Vagina (tissue), 2 donors: ENCODE measurements around the gene ESR1.

Experiments used
- POLR2A ChIP-seq, 2 donors: fragments of 450-650 bp; IDR thresholded peaks; one replicate each; pipeline ENCODE4 v1.6.1; 2017; ENCODE audit warnings: antibody characterized with exemption in 2 of 2, mild to moderate bottlenecking in 2 of 2, moderate library complexity in 2 of 2
- POLR2AphosphoS5 ChIP-seq, 2 donors: sonication (generic); formaldehyde crosslinking; IDR thresholded peaks; one replicate each; pipeline ENCODE4 v1.9.0; 2017; ENCODE audit warnings: antibody characterized with exemption in 2 of 2, mild to moderate bottlenecking in 2 of 2, low read depth in 1 of 2; ENCODE audit not compliant: insufficient read depth in 1 of 2
- TF ChIP-seq, protein P1 (sequence below), 3 experiments: fragments of 450-650 bp in 2 of 3; fragments of 200-600 bp in 1 of 3; sonication (generic) in 1 of 3; IDR thresholded peaks; one replicate each; pipeline ENCODE4 v1.5.1; 2017 to 2019; ENCODE audit warnings: antibody characterized with exemption in 3 of 3, mild to moderate bottlenecking in 2 of 3, moderate library complexity in 2 of 3

DNA sequence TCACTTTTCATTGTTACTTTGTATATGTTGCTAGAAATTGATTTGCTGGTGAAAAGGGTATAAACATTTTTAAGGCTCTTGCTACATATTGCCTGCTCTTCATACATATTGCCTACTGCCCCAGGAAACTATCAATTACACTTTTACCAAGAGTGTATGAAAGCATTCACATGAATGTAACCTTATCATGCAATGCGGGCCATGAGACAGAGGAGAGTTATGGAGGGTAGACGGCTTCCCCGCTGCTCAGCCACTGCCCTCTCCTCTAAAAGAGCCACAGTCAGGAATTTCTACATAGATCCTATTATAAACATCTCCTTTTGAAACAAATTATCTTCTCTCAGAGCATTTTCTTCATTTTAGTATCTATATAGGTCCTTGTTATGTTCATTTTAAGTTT, 264.4 kb downstream of the ESR1 start:
- TF ChIP-seq POLR2A (IDR thresholded peaks at IDR 0.05), result no peak
- TF ChIP-seq, protein P1, sequence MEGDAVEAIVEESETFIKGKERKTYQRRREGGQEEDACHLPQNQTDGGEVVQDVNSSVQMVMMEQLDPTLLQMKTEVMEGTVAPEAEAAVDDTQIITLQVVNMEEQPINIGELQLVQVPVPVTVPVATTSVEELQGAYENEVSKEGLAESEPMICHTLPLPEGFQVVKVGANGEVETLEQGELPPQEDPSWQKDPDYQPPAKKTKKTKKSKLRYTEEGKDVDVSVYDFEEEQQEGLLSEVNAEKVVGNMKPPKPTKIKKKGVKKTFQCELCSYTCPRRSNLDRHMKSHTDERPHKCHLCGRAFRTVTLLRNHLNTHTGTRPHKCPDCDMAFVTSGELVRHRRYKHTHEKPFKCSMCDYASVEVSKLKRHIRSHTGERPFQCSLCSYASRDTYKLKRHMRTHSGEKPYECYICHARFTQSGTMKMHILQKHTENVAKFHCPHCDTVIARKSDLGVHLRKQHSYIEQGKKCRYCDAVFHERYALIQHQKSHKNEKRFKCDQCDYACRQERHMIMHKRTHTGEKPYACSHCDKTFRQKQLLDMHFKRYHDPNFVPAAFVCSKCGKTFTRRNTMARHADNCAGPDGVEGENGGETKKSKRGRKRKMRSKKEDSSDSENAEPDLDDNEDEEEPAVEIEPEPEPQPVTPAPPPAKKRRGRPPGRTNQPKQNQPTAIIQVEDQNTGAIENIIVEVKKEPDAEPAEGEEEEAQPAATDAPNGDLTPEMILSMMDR (IDR thresholded peaks at IDR 0.05), result no peak
- no peak for TF ChIP-seq POLR2AphosphoS5 (IDR thresholded peaks at IDR 0.05; ENCODE audit: insufficient read depth in 1 of 2, low read depth in 1 of 2)
